Cerebellar nuclear complex (tissue), 1 donor: ENCODE results near the gene SEC24B.
"Not testable (repeated sequence)": the region's sequence is repeated elsewhere in the genome, so short reads cannot be mapped to it uniquely, and the experiment has no call there.

Source experiments
- DNase-seq, 2 experiments: peaks; one replicate each; lab custom pipeline; 2025; lab: John Stamatoyannopoulos, UW

Gene SEC24B

GRCh38 chr4:109432696-109433095 lies 919 bp upstream of the SEC24B start:
- no peak for DNase-seq

DNA sequence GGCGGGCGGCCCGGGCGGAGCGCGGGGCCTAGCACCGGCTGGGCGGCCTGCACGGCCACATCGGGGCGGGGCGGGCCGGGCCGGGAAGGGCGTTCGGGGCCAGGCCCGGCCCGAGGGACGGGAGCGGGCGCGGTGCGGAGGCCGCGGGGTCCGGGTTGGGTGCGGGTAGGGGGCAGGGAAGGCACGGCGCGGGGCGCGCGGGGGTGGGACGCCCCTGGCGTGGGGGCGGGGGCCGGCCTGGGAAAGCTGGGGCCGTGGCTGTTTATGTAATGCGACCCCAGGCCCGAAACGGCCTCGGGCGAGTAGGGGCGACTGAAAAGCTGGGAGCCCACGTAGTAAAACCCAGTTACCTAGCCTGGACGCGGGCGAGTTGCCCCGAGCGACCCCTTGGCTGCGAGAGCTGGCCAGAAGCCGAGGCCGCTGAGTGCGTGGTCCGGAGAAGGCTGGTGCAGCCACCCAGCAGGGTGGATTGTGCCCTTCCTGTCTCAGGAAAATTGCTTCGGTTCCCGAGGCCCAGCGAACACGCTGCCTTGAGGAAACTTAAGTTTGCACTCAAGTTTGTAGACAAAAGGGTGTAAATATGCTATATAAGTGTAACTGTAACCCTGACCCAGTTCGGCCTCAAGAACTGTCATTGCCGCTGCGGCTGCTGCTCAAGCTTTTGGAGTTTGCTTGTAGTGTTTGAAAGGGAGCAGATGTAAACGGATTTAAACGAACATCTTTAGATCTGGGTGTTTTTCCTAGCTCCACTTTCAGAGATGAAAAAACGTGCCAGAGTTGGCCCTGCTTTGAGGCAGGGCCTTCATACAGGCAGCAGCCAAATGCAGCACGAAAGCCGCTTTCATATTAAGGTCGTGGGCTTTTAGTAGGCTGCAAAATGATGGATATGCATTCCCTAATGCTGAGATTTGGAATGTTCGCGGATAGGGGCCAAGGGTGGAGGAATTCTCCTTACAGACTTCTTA lies 674 bp downstream of the SEC24B start:
- DNase-seq = no peak

GRCh38 chr4:109435635-109436034 lies 2.0 kb downstream of the SEC24B start:
- DNase-seq = no peak

DNA sequence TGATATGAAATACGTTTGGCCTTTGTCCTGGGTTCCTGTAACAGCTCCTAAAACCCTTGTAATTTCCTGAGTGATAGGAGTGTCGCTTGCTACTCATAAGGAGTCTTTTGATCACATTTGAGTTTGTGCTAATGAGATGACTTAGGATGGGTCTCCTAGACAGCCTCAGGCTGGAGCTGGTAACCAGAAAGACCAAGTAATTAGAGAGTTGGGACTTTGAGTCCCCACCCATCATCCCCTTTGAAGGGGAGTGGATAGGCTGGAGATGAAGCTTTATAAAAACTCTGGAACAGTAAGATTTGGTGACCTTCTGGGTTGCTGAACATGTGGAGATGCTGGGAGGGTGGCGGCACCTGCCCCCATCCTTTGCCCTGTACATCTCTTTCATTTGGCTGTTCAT lies 2.9 kb downstream of the SEC24B start:
- no peak for DNase-seq

DNA sequence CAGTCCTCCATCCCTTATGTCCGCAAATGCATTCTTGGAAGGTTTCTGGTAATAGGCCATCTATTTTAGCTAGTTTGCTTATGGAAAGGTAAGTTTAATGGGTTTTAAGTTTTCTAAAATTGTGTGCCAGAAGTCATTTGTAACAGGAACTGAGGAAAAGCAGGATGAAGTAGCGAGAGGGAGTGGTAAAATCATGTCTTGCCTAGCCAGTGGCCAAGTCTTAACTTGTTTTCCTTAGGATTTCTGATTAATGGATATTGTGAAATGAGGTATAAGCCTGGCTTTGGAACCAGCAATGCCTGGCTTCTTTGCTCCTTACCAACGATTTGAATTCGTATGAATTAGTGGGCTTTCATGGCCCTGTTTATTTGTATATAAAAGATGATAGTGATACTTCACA lies 7.3 kb downstream of the SEC24B start:
- no peak for DNase-seq

GRCh38 chr4:109441862-109442458 lies 8.3 kb downstream of the SEC24B start:
- DNase-seq = no peak

DNA sequence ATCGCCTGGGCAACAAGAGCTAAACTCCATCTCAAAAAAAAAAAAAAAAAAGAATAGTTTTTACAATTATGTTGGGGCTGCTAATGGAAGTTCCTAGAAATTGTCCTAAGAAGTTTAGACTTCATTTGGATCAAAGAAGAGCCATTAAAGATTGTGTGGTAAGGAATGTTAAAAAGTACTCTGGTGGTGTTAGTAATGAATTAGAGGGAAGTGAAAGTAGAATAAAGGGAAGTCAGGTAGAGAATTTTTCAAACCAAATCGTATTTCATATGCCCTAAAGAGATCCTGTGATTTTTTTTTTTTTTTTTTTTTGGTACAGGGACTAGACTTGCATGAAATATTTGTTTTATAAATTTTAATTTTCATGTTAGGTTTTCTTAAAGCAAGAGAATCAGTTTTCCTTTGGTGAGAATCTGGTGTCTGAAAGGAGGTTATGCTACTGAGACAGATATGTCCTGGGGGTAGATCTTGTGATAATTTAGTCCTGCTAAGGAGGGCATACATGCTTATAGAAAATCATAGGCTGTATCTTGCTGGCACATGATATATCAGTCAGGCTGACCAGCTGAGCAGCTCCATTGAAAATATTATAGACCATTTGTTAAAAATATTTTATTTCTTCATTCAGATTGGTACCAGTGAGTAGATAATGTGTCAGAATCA lies 10.7 kb downstream of the SEC24B start:
- no peak for DNase-seq

GRCh38 chr4:109447278-109447677 lies 13.7 kb downstream of the SEC24B start:
- no peak for DNase-seq

GRCh38 chr4:109451544-109452273 lies 18.1 kb downstream of the SEC24B start:
- DNase-seq = no peak

DNA sequence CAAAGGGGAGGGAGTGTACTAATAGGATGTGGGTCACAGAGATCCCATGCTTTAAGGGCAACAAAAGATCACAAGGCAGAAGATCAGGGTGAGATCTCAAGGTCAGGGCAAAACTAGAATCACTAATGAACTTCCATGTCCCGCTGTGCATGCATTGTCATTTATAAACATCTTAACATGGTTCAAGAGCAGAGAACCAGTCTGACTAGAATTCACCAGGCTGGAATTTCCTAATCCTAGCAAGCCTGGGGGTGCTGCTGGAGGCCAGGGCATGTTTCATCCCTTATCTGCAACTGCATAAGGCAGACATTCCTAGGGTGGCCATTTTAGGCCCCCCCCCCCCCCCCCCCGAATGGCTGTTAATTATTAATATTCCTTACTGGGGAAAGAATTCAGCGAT lies 19.5 kb downstream of the SEC24B start:
- not testable (repeated sequence) for DNase-seq

GRCh38 chr4:109462297-109462696 lies 28.7 kb downstream of the SEC24B start:
- DNase-seq = no peak

DNA sequence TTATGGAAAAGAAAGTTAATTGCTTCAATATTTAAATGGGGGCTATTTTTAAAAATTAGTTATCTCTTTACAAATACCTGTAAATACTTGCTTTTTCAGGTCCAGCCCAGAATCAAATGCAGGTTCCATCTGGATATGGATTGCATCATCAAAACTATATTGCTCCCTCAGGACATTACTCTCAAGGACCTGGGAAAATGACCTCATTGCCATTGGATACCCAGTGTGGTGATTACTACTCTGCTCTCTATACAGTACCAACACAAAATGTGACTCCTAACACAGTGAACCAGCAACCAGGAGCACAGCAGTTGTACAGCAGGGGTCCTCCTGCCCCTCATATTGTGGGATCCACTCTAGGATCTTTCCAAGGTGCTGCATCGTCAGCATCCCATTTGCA lies 29.2 kb downstream of the SEC24B start:
- DNase-seq = no peak

DNA sequence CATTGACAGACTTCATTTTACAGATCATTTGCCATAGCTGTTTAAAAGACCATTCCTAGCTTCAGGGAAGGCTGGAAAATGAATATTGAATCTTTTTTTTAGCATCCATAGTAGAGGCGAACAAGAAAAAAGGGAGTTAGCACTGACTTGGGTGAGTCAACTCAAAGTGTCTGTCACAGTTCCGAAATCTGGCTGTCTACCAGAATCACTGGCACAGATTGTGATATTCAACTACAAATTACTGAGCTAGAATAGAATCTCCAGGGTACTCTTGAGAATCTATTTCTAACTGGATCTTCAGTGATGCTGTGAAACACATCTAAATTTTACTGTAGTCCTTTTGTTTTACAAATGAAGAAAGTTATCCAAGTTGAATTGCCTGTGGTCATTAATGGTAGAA lies 31.5 kb downstream of the SEC24B start:
- DNase-seq = no peak

DNA sequence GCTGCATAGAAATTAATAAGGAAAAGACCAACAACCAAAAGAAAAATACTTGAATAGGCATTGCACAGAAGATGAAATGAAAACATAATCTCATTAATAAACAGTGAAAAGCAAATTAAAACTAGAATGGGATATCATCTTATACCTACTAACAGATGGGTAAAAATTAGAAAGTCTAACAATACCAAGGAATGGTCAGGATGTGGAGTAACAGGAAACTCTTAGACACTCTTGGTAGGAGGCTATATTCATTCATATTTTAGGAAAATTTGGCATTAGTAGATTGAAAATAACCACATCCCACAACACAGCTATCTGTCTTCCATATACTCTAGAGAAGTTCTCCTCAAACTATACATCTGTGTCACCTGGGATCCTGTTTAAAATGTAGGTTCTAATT lies 36.3 kb downstream of the SEC24B start:
- no peak for DNase-seq

DNA sequence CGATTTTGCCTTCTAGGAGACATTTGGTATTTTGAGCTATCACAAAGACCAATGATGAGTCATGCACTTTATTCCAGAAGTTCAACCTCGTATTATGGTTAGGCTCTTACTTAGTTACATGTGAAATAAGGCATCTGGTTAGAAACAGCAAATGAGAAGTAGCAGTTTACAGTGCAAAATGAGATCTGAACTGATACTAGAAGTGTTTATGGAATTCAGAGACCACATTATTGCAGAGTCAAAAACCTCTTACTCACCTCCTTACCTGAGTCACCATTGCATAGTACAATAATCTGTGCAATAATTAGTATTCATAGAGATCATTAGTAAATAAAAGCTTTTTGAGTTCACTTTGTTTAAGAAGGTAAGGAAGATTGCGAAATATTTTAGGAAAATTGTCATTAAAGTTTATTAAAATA lies 38.7 kb downstream of the SEC24B start:
- DNase-seq = no peak

GRCh38 chr4:109473824-109474223 lies 40.2 kb downstream of the SEC24B start:
- no peak for DNase-seq

GRCh38 chr4:109486007-109486406 lies 52.4 kb downstream of the SEC24B start:
- no peak for DNase-seq

DNA sequence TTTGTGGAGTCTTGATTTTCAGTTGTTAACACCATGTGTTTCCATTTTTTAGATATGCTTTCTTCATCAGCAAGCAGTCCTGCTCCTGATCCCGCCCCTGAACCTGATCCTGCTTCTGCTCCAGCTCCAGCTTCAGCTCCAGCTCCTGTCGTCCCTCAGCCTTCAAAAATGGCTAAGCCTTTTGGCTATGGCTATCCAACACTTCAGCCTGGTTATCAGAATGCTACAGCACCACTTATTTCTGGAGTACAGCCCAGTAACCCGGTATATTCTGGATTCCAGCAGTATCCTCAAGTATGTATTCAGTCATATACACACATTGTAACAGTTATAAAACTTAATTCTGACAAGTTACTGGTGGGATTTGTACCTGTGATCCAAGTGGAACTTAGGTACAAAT lies 60.9 kb downstream of the SEC24B start:
- no peak for DNase-seq

GRCh38 chr4:109495514-109495913 lies 61.9 kb downstream of the SEC24B start:
- no peak for DNase-seq

GRCh38 chr4:109496875-109497274 lies 63.3 kb downstream of the SEC24B start:
- DNase-seq = no peak

- DNase-seq = no peak
Measured at GRCh38 chr4:109497511-109497910, 63.9 kb downstream of the SEC24B start.

DNA sequence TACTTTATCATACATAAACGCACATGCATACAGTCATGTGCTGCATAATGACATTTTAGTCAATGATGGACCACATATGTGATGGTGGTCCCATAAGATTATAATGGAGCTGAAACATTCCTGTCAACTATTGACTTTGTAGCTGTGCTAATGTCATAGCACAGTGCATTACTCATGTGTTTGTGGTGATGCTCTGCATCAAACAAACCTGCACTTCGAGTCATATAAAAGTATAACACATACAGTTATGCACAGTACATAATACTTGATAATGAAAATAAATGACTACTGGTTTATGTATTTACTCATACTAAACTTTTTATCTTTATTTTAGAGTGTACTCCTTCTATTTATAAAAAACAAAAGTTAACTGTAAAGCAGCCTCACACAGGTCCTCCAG lies 65.9 kb downstream of the SEC24B start:
- DNase-seq = no peak
